BLaER1 (cell line): ENCODE data around the gene SEMA3E.

Experiments
- H3K27ac ChIP-seq: shearing (Covaris generic); formaldehyde crosslinking; 2 replicates; pipeline ENCODE4 v1.8.1; 2022
- H3K27me3 ChIP-seq: shearing (Covaris generic); formaldehyde crosslinking; 2 replicates; pipeline ENCODE4 v1.8.1; 2022
- H3K36me3 ChIP-seq: shearing (Covaris generic); formaldehyde crosslinking; 2 replicates; pipeline ENCODE4 v1.8.1; 2022
- H3K4me1 ChIP-seq: shearing (Covaris generic); formaldehyde crosslinking; 2 replicates; pipeline ENCODE4 v1.8.1; 2022
- H3K4me2 ChIP-seq: shearing (Covaris generic); formaldehyde crosslinking; 2 replicates; pipeline ENCODE4 v1.8.1; 2022
- H3K4me3 ChIP-seq: shearing (Covaris generic); formaldehyde crosslinking; 2 replicates; pipeline ENCODE4 v1.8.1; 2022
- H3K9ac ChIP-seq: shearing (Covaris generic); formaldehyde crosslinking; 2 replicates; pipeline ENCODE4 v1.8.1; 2022
- H3K9me3 ChIP-seq: shearing (Covaris generic); formaldehyde crosslinking; 2 replicates; pipeline ENCODE4 v1.8.1; 2022
- H4K20me1 ChIP-seq: shearing (Covaris generic); formaldehyde crosslinking; 2 replicates; pipeline ENCODE4 v1.8.1; 2022
- Cebpa-rat ChIP-seq: shearing (Covaris generic); IDR thresholded peaks from 2 replicates; pipeline ENCODE4 v1.8.1; 2022

The SEMA3E gene

GRCh38 chr7:83528925-83529423 lies 120.0 kb downstream of the SEMA3E start:
- no peak overlapping the region for H3K9ac ChIP-seq
- TF ChIP-seq Cebpa-rat, result no peak
- H4K20me1 ChIP-seq, result no peaks in the 10 kb centered on the region
- H3K4me2 ChIP-seq, result no peak overlapping the region
- H3K4me3 ChIP-seq, result no peak overlapping the region
- no peaks in the 10 kb centered on the region for H3K27me3 ChIP-seq
- H3K4me1 ChIP-seq, result no peaks in the 10 kb centered on the region
- no peaks in the 10 kb centered on the region for H3K36me3 ChIP-seq
- H3K27ac ChIP-seq, result no peak overlapping the region
- H3K9me3 ChIP-seq, result no peaks in the 10 kb centered on the region

- Histone ChIP-seq H3K9ac (no peak overlapping the region), H3K4me3 (no peak overlapping the region), H3K27ac (no peak overlapping the region), H3K4me2 (no peak overlapping the region), H4K20me1 (no peaks in the 10 kb centered on the region), H3K36me3 (no peaks in the 10 kb centered on the region), H3K27me3 (no peaks in the 10 kb centered on the region), H3K4me1 (no peaks in the 10 kb centered on the region), H3K9me3 (no peaks in the 10 kb centered on the region)
- no peak for TF ChIP-seq Cebpa-rat
These were observed 124.5 kb downstream of the SEMA3E start for GRCh38 chr7:83524277-83525075.

DNA sequence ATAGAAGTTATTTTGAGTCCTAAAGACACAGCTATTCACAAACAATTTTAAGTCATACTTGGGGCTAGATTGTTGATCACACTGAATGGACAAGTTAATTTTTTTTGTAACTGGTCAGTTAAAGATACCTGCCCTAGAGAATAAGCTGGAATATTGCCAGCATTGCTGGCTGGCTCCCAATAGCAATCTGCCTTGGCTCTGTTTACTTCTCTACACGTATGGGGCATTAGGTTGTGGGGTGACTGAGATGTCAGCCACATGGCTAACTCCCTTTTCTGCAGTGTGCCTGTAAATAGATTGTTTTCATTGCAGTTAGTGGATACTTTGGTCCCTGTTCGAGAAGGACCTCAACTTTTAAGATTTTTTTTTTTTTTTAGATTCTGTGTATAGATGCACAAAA lies 128.2 kb downstream of the SEMA3E start:
- Histone ChIP-seq H3K4me3 (no peak overlapping the region), H3K36me3 (no peaks in the 10 kb centered on the region), H3K4me1 (no peaks in the 10 kb centered on the region), H3K9ac (no peak overlapping the region), H3K9me3 (no peaks in the 10 kb centered on the region), H3K27ac (no peak overlapping the region), H4K20me1 (no peaks in the 10 kb centered on the region), H3K27me3 (no peaks in the 10 kb centered on the region), H3K4me2 (no peak overlapping the region)
- no peak for TF ChIP-seq Cebpa-rat

DNA sequence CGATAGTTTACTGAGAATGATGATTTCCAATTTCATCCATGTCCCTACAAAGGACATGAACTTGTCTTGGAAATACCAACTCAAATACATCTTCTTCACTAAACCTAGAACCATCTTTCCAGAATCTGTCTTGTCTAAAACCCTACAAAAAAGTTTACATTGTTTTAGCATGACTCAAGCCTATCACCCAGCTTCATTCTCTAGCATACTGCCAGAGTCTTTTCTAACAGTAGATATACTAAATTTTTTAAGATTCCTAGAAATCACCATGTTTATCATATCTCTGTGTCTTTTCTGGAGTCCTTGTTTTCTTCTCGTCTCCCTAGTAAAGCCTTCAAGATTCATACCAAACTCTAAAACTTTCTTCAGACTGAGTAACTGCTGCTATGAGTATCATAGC lies 129.7 kb downstream of the SEMA3E start:
- Histone ChIP-seq H3K4me2 (no peak overlapping the region), H4K20me1 (no peaks in the 10 kb centered on the region), H3K36me3 (no peaks in the 10 kb centered on the region), H3K9ac (no peak overlapping the region), H3K4me3 (no peak overlapping the region), H3K27me3 (no peaks in the 10 kb centered on the region), H3K27ac (no peak overlapping the region), H3K4me1 (no peaks in the 10 kb centered on the region), H3K9me3 (no peaks in the 10 kb centered on the region)
- no peak for TF ChIP-seq Cebpa-rat

GRCh38 chr7:83517035-83517700 lies 131.8 kb downstream of the SEMA3E start:
- H3K27me3 ChIP-seq, result no peaks in the 10 kb centered on the region
- no peak overlapping the region for H3K4me2 ChIP-seq
- no peak overlapping the region for H3K27ac ChIP-seq
- no peaks in the 10 kb centered on the region for H3K36me3 ChIP-seq
- H3K9me3 ChIP-seq, result no peaks in the 10 kb centered on the region
- no peak overlapping the region for H3K9ac ChIP-seq
- H4K20me1 ChIP-seq, result no peaks in the 10 kb centered on the region
- no peaks in the 10 kb centered on the region for H3K4me1 ChIP-seq
- H3K4me3 ChIP-seq, result no peak overlapping the region
- TF ChIP-seq Cebpa-rat, result no peak

- Histone ChIP-seq H3K4me3 (no peak overlapping the region), H3K4me2 (no peak overlapping the region), H3K27me3 (no peaks in the 10 kb centered on the region), H3K9me3 (no peaks in the 10 kb centered on the region), H3K9ac (no peak overlapping the region), H4K20me1 (no peaks in the 10 kb centered on the region), H3K4me1 (no peaks in the 10 kb centered on the region), H3K36me3 (no peaks in the 10 kb centered on the region), H3K27ac (no peak overlapping the region)
- TF ChIP-seq Cebpa-rat, result no peak
These were observed 134.0 kb downstream of the SEMA3E start for GRCh38 chr7:83514977-83515376.

GRCh38 chr7:83509255-83510021 lies 139.5 kb downstream of the SEMA3E start:
- H3K4me2 ChIP-seq, result no peak overlapping the region
- H3K9me3 ChIP-seq, result no peaks in the 10 kb centered on the region
- no peak overlapping the region for H3K9ac ChIP-seq
- no peak overlapping the region for H3K27ac ChIP-seq
- H3K36me3 ChIP-seq, result no peaks in the 10 kb centered on the region
- H3K4me1 ChIP-seq, result no peaks in the 10 kb centered on the region
- no peaks in the 10 kb centered on the region for H4K20me1 ChIP-seq
- no peaks in the 10 kb centered on the region for H3K27me3 ChIP-seq
- TF ChIP-seq Cebpa-rat, result no peak
- no peak overlapping the region for H3K4me3 ChIP-seq

DNA sequence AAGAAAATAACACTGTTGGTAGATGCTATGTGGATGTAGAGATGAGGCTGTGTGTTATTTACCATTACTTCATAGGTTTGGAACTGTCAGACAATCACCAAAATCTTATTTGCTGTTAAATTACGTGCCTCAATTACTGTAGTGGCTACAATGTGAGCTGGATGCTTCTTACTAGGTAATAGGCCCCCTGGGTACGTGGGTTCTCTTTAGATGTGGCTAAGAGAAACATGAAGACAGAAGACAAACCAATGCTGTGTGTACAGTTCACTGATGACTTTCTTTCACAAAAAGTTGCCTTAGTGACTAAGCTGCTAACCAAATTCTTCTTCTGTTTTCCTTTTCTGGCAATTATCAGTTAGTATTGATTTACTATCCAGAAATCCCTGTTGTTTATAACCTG lies 144.6 kb downstream of the SEMA3E start:
- Histone ChIP-seq H3K4me2 (no peak overlapping the region), H3K4me1 (no peaks in the 10 kb centered on the region), H3K36me3 (no peaks in the 10 kb centered on the region), H3K27me3 (no peaks in the 10 kb centered on the region), H3K27ac (no peak overlapping the region), H3K4me3 (no peak overlapping the region), H3K9me3 (no peaks in the 10 kb centered on the region), H3K9ac (no peak overlapping the region), H4K20me1 (no peaks in the 10 kb centered on the region)
- no peak for TF ChIP-seq Cebpa-rat

- H3K36me3 ChIP-seq, result no peaks in the 10 kb centered on the region
- H3K27ac ChIP-seq, result no peak overlapping the region
- no peaks in the 10 kb centered on the region for H3K9me3 ChIP-seq
- no peak overlapping the region for H3K9ac ChIP-seq
- H3K4me1 ChIP-seq, result no peaks in the 10 kb centered on the region
- H3K4me2 ChIP-seq, result no peak overlapping the region
- H4K20me1 ChIP-seq, result no peaks in the 10 kb centered on the region
- no peaks in the 10 kb centered on the region for H3K27me3 ChIP-seq
- no peak for TF ChIP-seq Cebpa-rat
- H3K4me3 ChIP-seq, result no peak overlapping the region
These were observed 146.3 kb downstream of the SEMA3E start for GRCh38 chr7:83502636-83503035.

DNA sequence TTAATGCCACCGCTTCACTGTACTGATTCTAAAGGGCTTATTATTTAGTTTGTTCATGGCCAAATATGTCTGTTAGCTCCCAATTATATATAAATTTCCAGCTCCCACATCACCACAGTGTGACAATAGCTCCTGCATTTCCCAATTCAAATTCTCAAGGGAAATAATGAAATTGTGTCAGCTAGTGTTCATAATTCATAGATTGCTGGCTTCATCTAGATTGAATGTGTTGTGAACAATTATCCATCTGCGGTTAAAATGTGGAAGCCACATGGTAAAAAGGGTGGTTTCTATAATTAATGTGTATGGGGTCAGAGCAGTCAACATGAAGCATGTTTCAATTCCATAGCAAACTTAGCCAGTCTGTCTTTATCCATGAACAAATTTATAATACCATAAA lies 154.3 kb downstream of the SEMA3E start:
- Histone ChIP-seq H3K9me3 (no peaks in the 10 kb centered on the region), H3K4me2 (no peak overlapping the region), H4K20me1 (no peaks in the 10 kb centered on the region), H3K36me3 (no peaks in the 10 kb centered on the region), H3K4me3 (no peak overlapping the region), H3K9ac (no peak overlapping the region), H3K27me3 (no peaks in the 10 kb centered on the region), H3K27ac (no peak overlapping the region), H3K4me1 (no peaks in the 10 kb centered on the region)
- TF ChIP-seq Cebpa-rat, result no peak
